ENCODE data around the gene ANO5.

GRCh38 chr11:22180131-22180530 lies 12.8 kb upstream of the ANO5 start:
- TF ChIP-seq ATF3 (CRISPR knock-in tag; conservative IDR thresholded peaks at IDR 0.05) = no peak
- no peak for TF ChIP-seq CTCF (IDR thresholded peaks at IDR 0.05)
- TF ChIP-seq FOXK1 (CRISPR knock-in tag; IDR thresholded peaks at IDR 0.05) = no peak
- TF ChIP-seq HMGXB4 (CRISPR knock-in tag; IDR thresholded peaks at IDR 0.05) = no peak
- no peak for TF ChIP-seq TCF7 (CRISPR knock-in tag; IDR thresholded peaks at IDR 0.05; ENCODE audit: low read depth)
- no peak for TF ChIP-seq ESRRA (CRISPR knock-in tag; IDR thresholded peaks at IDR 0.05; ENCODE audit: borderline replicate concordance)

All from WTC11 (cell line).